ENCODE measurements around the gene MAT2A.

- TF ChIP-seq, protein P1, sequence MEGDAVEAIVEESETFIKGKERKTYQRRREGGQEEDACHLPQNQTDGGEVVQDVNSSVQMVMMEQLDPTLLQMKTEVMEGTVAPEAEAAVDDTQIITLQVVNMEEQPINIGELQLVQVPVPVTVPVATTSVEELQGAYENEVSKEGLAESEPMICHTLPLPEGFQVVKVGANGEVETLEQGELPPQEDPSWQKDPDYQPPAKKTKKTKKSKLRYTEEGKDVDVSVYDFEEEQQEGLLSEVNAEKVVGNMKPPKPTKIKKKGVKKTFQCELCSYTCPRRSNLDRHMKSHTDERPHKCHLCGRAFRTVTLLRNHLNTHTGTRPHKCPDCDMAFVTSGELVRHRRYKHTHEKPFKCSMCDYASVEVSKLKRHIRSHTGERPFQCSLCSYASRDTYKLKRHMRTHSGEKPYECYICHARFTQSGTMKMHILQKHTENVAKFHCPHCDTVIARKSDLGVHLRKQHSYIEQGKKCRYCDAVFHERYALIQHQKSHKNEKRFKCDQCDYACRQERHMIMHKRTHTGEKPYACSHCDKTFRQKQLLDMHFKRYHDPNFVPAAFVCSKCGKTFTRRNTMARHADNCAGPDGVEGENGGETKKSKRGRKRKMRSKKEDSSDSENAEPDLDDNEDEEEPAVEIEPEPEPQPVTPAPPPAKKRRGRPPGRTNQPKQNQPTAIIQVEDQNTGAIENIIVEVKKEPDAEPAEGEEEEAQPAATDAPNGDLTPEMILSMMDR (IDR thresholded peaks at IDR 0.05): no peak
- TF ChIP-seq POLR2AphosphoS5 (IDR thresholded peaks at IDR 0.05): no peak
Measured at GRCh38 chr2:85497944-85498630, 40.9 kb upstream of the MAT2A start.
